Neural progenitor cell (in vitro differentiated cells): Measurements from ENCODE around the gene SLC30A3. TPM values are rescaled to one million over a fixed set of nuclear protein-coding genes. Genes with fewer than 3 reads are reported as not detected.

ENCODE experiments used
- DNase-seq: peaks from one replicate; pipeline ENCODE4 v3.0.0-alpha.2; 2016; ENCODE audit warnings: low spot score
- H2AFZ ChIP-seq: fragments of 200-600 bp; sonication (generic); replicated peaks from 2 replicates; pipeline ENCODE4 v1.6.1; 2016; ENCODE audit warnings: antibody characterized with exemption
- H3F3A ChIP-seq: fragments of 200-600 bp; sonication (generic); 2 replicates; pipeline ENCODE4 v1.6.1; 2016; ENCODE audit warnings: antibody characterized with exemption, low read depth
- H3K27ac ChIP-seq: fragments of 200-600 bp; sonication (generic); 2 replicates; pipeline ENCODE4 v1.5.1; 2016; ENCODE audit warnings: mild to moderate bottlenecking
- H3K27me3 ChIP-seq: fragments of 200-600 bp; sonication (generic); 2 replicates; pipeline ENCODE4 v1.6.1; 2016; ENCODE audit warnings: mild to moderate bottlenecking, moderate library complexity
- H3K36me3 ChIP-seq: fragments of 200-600 bp; sonication (generic); 2 replicates; pipeline ENCODE4 v1.5.1; 2016
- H3K4me1 ChIP-seq: fragments of 200-600 bp; sonication (generic); 2 replicates; pipeline ENCODE4 v1.6.1; 2016; ENCODE audit warnings: mixed run types
- H3K4me2 ChIP-seq: fragments of 200-600 bp; sonication (generic); 2 replicates; pipeline ENCODE4 v1.6.1; 2016
- H3K4me3 ChIP-seq: fragments of 200-600 bp; sonication (generic); 2 replicates; pipeline ENCODE4 v1.5.1; 2016
- H3K79me2 ChIP-seq: fragments of 200-600 bp; sonication (generic); 2 replicates; pipeline ENCODE4 v1.6.1; 2016; ENCODE audit warnings: low read depth
- H3K9ac ChIP-seq: fragments of 200-600 bp; sonication (generic); 2 replicates; pipeline ENCODE4 v1.6.1; 2016
- H3K9me3 ChIP-seq: fragments of 200-600 bp; sonication (generic); 2 replicates; pipeline ENCODE4 v1.5.1; 2016; ENCODE audit warnings: low read depth
- H4K20me1 ChIP-seq: fragments of 200-600 bp; sonication (generic); 2 replicates; pipeline ENCODE4 v1.6.1; 2016; ENCODE audit warnings: low read depth
- H3K27ac Mint-ChIP-seq: 3 replicates; pipeline ENCODE4 v1.8.0; 2021; ENCODE audit warnings: mixed read lengths
- H3K27me3 Mint-ChIP-seq: 2 replicates; pipeline ENCODE4 v1.8.0; 2022; ENCODE audit warnings: low read depth, mild to moderate bottlenecking, inconsistent platforms, moderate library complexity, mixed read lengths; ENCODE audit not compliant: insufficient read depth
- H3K36me3 Mint-ChIP-seq: 3 replicates; pipeline ENCODE4 v1.8.0; 2021; ENCODE audit warnings: mixed read lengths
- H3K4me1 Mint-ChIP-seq: 3 replicates; pipeline ENCODE4 v1.8.0; 2021; ENCODE audit warnings: mixed read lengths
- H3K4me3 Mint-ChIP-seq: 3 replicates; pipeline ENCODE4 v1.8.0; 2021; ENCODE audit warnings: mild to moderate bottlenecking, moderate library complexity, mixed read lengths
- H3K9me3 Mint-ChIP-seq: 3 replicates; pipeline ENCODE4 v1.8.0; 2020; ENCODE audit warnings: mixed read lengths
- CTCF ChIP-seq: fragments of 200-600 bp; sonication (generic); IDR thresholded peaks from 2 replicates; pipeline ENCODE4 v1.5.1; 2017; ENCODE audit warnings: antibody characterized with exemption, mild to moderate bottlenecking
- EZH2 ChIP-seq: fragments of 200-600 bp; sonication (generic); IDR thresholded peaks from 2 replicates; pipeline ENCODE4 v1.6.1; 2017; ENCODE audit warnings: antibody characterized with exemption, mild to moderate bottlenecking, moderate library complexity
- EZH2phosphoT487 ChIP-seq: fragments of 200-600 bp; sonication (generic); IDR thresholded peaks from 2 replicates; pipeline ENCODE4 v1.6.1; 2017; ENCODE audit warnings: antibody characterized with exemption
- total RNA-seq: library from RNA; depleted of rRNA; stranded (reverse); fragments of >200 nt; gene quantifications from 2 replicates; pipeline ENCODE4 v1.2.3, GENCODE V29; 2015; ENCODE audit warnings: low replicate concordance

Gene SLC30A3
- total RNA-seq, 1 donor from 2014 or later = 0.56 TPM

DNA sequence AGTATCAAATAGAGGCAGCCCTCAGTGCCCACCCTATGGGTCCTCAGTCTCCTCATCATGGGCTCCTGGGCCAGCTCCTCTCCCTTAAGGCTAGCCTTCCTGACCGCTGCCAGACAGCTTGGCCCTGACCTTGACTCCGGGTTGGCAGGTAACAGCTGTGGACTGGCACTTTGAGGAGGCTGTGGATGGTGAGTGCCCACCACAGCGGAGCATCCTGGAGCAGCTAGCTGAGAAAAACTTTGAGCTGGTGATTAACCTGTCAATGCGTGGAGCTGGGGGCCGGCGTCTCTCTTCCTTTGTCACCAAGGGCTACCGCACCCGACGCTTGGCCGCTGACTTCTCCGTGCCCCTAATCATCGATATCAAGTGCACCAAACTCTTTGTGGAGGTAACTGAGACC, 26.7 kb downstream of the SLC30A3 start:
- peaks cover 3% of the 10 kb centered on the region for H3K27me3 Mint-ChIP-seq
- H3K9me3 ChIP-seq = no peaks in the 10 kb centered on the region
- H3F3A ChIP-seq = no peaks in the 10 kb centered on the region
- H3K79me2 ChIP-seq = no peaks in the 10 kb centered on the region
- no peaks in the 10 kb centered on the region for H3K4me1 ChIP-seq
- no peaks in the 10 kb centered on the region for H3K9me3 Mint-ChIP-seq
- H3K9ac ChIP-seq = no peak overlapping the region
- H3K27me3 ChIP-seq = no peaks in the 10 kb centered on the region
- no peaks in the 10 kb centered on the region for H3K4me1 Mint-ChIP-seq
- H3K4me3 ChIP-seq = no peak overlapping the region
- no peaks in the 10 kb centered on the region for H4K20me1 ChIP-seq
- DNase-seq = no peak
- no peaks in the 10 kb centered on the region for H3K36me3 ChIP-seq
- no peak overlapping the region for H2AFZ ChIP-seq
- H3K27ac Mint-ChIP-seq = no peak overlapping the region
- peaks cover 40% of the 10 kb centered on the region for H3K36me3 Mint-ChIP-seq
- no peak overlapping the region for H3K4me3 Mint-ChIP-seq
- no peak overlapping the region for H3K27ac ChIP-seq
- TF ChIP-seq EZH2phosphoT487 (no peak), CTCF (no peak), EZH2 (no peak)
- no peak overlapping the region for H3K4me2 ChIP-seq

DNA sequence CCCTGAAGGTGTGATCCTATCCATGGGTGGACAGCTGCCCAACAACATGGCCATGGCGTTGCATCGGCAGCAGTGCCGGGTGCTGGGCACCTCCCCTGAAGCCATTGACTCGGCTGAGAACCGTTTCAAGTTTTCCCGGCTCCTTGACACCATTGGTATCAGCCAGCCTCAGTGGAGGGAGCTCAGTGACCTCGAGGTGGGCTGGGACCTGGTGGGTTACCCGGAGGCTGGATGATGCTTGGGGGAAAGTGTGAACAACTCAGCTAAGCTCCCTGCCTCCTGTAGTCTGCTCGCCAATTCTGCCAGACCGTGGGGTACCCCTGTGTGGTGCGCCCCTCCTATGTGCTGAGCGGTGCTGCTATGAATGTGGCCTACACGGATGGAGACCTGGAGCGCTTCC, 29.5 kb downstream of the SLC30A3 start:
- no peak overlapping the region for H3K27ac Mint-ChIP-seq
- peaks cover 28% of the 10 kb centered on the region for H3K36me3 Mint-ChIP-seq
- H3K9me3 Mint-ChIP-seq = no peaks in the 10 kb centered on the region
- Histone ChIP-seq H3K4me1 (no peaks in the 10 kb centered on the region), H3K27me3 (no peaks in the 10 kb centered on the region), H3K4me2 (no peak overlapping the region), H2AFZ (no peak overlapping the region), H3K4me3 (no peak overlapping the region), H3K36me3 (peaks cover 1% of the 10 kb centered on the region), H3K9ac (no peak overlapping the region), H3K27ac (no peak overlapping the region), H3K79me2 (no peaks in the 10 kb centered on the region), H3K9me3 (no peaks in the 10 kb centered on the region), H4K20me1 (no peaks in the 10 kb centered on the region), H3F3A (no peaks in the 10 kb centered on the region)
- no peak overlapping the region for H3K4me3 Mint-ChIP-seq
- TF ChIP-seq EZH2phosphoT487 = no peak
- no peak for TF ChIP-seq CTCF
- peaks cover 5% of the 10 kb centered on the region for H3K27me3 Mint-ChIP-seq
- no peaks in the 10 kb centered on the region for H3K4me1 Mint-ChIP-seq
- no peak for DNase-seq

DNA sequence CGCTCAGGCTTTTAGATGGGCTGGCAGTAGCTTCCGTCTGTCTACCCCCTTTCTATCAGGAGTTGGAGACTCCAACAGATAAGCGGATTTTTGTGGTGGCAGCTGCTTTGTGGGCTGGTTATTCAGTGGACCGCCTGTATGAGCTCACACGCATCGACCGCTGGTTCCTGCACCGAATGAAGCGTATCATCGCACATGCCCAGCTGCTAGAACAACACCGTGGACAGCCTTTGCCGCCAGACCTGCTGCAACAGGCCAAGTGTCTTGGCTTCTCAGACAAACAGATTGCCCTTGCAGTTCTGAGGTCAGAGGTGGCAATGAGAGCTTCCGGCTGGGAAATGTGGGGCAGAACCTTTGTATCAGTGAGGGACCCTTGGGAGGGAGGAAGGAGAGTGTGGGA, 30.9 kb downstream of the SLC30A3 start:
- Histone ChIP-seq H3K4me3 (no peak overlapping the region), H3F3A (no peaks in the 10 kb centered on the region), H4K20me1 (no peaks in the 10 kb centered on the region), H3K79me2 (no peaks in the 10 kb centered on the region), H3K36me3 (peaks cover 12% of the 10 kb centered on the region), H2AFZ (no peak overlapping the region), H3K9me3 (no peaks in the 10 kb centered on the region), H3K27ac (no peak overlapping the region), H3K27me3 (no peaks in the 10 kb centered on the region), H3K9ac (no peak overlapping the region), H3K4me1 (no peaks in the 10 kb centered on the region), H3K4me2 (no peak overlapping the region)
- Mint-ChIP-seq H3K27me3 (peaks cover 5% of the 10 kb centered on the region), H3K27ac (no peak overlapping the region), H3K4me3 (no peak overlapping the region), H3K4me1 (no peaks in the 10 kb centered on the region), H3K9me3 (no peaks in the 10 kb centered on the region), H3K36me3 (peaks cover 28% of the 10 kb centered on the region)
- DNase-seq = no peak
- TF ChIP-seq CTCF = no peak
- TF ChIP-seq EZH2 = no peak
- TF ChIP-seq EZH2phosphoT487 = no peak

- DNase-seq = no peak
- Histone ChIP-seq H3K9me3 (no peaks in the 10 kb centered on the region), H3F3A (no peaks in the 10 kb centered on the region), H2AFZ (no peak overlapping the region), H3K27ac (no peak overlapping the region), H3K36me3 (peaks cover 12% of the 10 kb centered on the region), H3K4me1 (no peaks in the 10 kb centered on the region), H3K27me3 (no peaks in the 10 kb centered on the region), H3K4me2 (no peak overlapping the region), H3K9ac (no peak overlapping the region), H3K4me3 (no peak overlapping the region), H3K79me2 (no peaks in the 10 kb centered on the region), H4K20me1 (no peaks in the 10 kb centered on the region)
- no peaks in the 10 kb centered on the region for H3K4me1 Mint-ChIP-seq
- no peaks in the 10 kb centered on the region for H3K9me3 Mint-ChIP-seq
- peaks cover 29% of the 10 kb centered on the region for H3K36me3 Mint-ChIP-seq
- peaks cover 4% of the 10 kb centered on the region for H3K27me3 Mint-ChIP-seq
- TF ChIP-seq EZH2phosphoT487 = no peak
- TF ChIP-seq CTCF = no peak
- no peak for TF ChIP-seq EZH2
- H3K4me3 Mint-ChIP-seq = no peak overlapping the region
- no peak overlapping the region for H3K27ac Mint-ChIP-seq
These were observed 35.3 kb downstream of the SLC30A3 start for GRCh38 chr2:27227501-27227900.
